H54 (cell line): ENCODE measurements around the gene BLTP2.

Source experiments
- DNase-seq: peaks from one replicate; pipeline ENCODE4 v3.0.0; 2011; ENCODE audit warnings: low spot score, mixed read lengths; ENCODE audit not compliant: insufficient read length
- FAIRE-seq: peaks from 3 replicates; lab custom pipeline; 2011; peaks lifted over from hg19 to GRCh38; lab: Jason Lieb, UNC
- POLR2A ChIP-seq: IDR thresholded peaks from 2 replicates; pipeline ENCODE4 v1.6.1; 2011; ENCODE audit warnings: low read depth, mild to moderate bottlenecking, low read length

Gene BLTP2

DNA sequence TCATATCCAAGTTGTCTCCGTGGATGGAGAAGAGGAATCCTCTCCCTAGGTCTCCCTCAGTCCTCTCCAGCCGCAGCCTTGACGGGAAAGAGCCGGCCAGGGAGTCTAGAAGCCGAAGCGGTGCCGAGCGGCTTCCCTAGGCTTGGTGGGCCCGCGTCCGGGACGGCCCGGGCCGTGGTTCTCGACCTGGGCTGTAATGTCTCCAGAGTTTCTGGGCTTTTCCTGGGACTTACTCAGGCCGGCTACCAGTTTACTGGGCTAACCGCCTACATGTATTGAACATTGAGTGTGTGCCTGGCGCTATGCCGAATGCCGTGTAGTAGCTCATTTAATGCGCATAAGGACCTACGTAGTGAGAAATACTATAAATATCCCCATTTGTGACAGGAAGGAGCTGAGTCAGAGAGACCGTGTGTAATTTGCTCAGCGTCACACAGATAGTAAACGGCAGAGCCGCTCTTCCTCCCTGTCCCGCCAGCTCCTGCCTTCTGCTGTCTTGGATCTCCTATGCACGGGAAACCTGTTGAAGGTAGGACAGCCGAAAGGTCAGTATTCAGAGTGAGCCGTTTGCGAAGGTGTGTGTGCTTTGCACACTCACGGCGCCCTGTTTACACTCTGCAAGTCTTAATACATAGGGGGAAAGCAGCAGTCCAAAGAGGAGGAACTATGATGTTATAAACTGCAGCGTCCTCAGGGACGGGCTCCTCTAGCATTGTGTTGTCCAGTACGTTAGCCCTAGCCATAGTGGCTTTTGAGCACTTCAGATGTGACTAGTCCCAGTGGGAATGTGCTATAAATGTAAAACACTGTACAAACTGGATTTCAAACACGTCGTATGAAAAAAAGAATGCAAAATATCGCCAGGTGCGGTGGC lies 45.4 kb downstream of the BLTP2 start:
- DNase-seq (peak; percentile 82), FAIRE-seq (no peak)
- TF ChIP-seq POLR2A, result no peak

DNA sequence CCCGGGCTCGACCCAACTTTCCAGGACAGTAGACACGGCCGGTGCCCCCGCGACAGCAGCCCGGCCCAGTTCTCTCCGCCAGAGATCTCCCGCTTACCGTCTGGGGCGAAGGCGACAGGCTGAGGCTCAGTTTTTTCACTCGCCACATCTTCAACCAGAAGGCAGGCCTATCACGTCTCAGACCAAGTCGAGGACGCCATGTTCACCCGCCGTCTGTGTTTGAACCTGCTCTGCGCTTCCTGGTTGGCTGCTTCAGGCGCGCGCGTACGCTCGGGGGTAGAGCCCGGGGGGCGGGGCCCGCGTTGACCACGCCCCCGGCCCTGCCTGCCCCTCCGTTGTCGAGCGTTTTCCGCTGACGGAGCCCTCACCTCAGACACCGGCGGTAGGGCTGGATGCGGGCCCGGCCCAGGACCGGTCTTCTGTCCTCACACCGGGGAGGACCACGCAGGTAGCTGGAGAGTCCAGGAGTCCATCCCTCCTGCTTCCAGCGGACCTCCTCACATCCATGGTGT lies 46.1 kb downstream of the BLTP2 start, which contains the start of gene SPAG5:
TSS of gene SPAG5 (minus strand) at position 227 of the 512 bp plus-strand sequence. CDS start at position 148, 79 bp downstream.
- FAIRE-seq (no peak), DNase-seq (peak; percentile 99)
- peak; percentile 93 for TF ChIP-seq POLR2A

DNA sequence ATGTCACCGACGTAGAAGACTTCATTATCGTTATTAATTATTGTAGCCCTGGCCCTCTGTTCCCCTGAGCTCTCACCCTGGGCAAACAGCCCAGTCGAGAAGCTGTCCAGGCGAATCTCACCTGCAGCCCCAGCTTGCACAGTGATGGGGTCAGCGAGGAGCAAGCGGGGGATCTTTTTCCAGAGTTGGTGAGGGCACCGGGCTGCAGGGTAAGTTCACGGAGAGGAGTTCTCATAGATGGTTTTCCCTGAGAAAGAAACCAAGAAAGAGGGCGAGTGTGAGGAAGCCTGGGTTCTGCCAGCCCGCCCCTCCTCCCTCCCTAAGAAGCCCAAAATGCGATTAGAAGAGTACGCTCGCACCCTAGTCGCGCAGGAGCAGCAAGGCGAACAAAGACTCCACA lies 46.6 kb downstream of the BLTP2 start:
- TF ChIP-seq POLR2A, result no peak
- FAIRE-seq, result no peak

DNA sequence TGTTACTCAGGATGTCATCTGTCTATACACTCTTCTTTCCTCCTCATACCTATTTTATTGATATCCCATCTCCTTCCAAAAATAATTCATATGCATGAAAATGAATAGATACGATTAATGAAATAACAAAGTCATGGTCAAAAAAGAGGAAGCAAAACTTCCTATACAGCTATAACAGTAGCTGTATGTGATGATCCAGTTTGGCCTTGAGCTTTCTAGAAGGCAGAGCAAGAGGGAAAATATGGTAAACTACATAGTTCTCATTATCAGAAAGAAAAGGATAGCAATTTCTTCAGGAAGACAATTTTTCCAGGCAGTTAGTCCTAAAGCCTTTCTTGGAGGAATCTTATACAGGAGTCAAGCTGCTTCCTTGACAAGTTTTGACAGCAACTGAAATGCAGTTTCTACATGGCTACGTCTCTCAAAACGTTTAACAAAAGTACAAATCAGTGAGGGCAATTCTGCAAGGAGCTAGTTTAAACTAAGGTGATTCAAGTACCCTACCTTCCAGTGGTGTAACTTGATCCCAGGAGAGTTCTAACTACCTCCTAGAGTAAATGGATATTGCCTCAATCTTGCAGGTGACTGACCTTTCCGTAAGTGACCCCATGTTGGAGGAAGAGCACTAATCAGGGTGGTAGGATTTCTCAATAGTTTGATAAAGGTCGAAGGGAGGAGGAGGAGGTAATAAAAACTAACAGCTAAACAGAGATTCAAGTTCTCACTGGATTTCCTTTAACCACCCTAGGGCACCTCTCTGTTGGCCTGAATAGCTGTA lies 47.2 kb downstream of the BLTP2 start:
- no peak for FAIRE-seq
- no peak for TF ChIP-seq POLR2A
- DNase-seq, result no peak

More for the DNA sequence above, 46.6 kb downstream of the BLTP2 start:
- peak; percentile 34 for DNase-seq
